NCI-H1417 (cell line): ENCODE data around the gene CRIP3.

Source experiments
- DNase-seq, 3 experiments: peaks; one replicate each; lab custom pipeline; 2025; lab: John Stamatoyannopoulos, UW

Gene CRIP3

GRCh38 chr6:43287717-43288679, 20.6 kb downstream of the CRIP3 start:
- no peak for DNase-seq

DNA sequence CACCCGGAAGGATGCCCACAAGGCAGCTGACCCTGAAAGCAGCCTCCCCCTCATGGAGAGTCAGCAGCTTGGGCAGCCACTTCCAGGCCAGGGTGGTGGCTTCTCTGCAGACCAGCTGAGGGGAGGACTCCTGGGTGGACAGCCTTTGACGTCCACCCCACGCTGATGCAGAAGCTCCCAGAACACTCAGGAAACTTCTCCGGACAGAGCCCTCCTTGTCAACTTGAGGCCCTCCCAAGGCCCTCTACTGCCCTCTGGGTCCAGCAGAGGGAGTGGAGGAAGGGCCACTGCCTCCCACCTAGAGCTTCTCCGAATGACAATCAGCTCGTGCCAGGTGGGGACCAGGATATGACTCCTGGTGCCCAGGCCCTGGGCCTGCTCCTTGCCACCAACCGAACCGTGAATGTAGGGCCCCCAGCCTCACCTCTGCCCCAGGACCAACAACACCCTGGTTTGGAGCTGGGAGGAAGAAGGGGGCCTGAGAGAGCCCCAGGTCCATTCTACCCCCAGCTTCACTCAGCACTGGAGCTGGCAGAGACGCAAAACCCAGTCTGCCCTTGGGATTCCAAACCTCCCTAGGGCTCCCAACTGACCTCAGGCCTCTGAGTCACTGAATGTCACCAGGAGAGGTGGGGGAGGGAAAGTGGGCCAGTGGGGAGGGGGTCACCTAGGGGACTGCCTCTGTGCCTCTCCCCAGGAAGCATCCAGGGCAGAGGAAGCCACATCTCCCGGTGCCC, 21.5 kb downstream of the CRIP3 start:
- no peak for DNase-seq

- no peak for DNase-seq
Observed at GRCh38 chr6:43286456-43286979, 22.1 kb downstream of the CRIP3 start.

GRCh38 chr6:43285832-43286231, 22.8 kb downstream of the CRIP3 start:
- DNase-seq = no peak

DNA sequence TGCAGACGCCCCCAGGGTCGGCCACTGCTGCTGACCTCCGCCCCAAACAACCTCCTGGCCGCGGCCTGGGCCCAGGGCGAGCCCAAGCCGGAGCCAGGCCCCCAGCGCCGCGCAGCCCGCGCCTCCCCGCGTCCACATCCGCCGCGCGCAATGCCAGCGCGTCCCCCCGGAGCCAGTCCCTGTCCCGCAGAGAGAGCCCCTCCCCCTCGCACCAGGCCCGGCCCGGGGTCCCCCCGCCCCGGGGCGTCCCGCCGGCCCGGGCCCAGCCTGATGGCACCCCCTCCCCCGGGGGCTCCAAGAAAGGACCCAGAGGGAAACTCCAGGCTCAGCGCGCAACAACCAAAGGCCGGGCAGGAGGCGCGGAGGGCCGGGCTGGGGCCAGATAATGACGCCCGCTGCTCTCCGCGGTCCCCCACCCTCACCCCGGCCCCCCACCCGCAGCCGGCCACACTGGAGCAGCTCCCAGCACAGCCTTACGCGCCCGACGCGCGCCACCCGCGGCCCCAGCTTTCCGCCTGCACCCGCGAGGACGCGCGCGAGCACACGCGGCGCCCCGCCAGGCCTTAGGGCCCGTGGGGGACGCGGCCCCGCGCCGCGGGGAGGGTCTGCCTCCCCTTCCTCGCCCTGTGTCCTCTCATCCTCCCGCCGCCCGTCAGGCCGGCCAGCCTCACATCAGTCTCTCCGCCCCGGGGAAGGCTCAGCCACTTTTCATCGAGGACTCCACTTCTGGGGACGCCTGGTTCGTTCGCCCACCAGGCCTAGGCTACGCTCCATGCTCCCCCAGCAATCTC, 23.4 kb downstream of the CRIP3 start:
- DNase-seq = no peak

GRCh38 chr6:43283905-43284304, 24.7 kb downstream of the CRIP3 start:
- DNase-seq = no peak

DNA sequence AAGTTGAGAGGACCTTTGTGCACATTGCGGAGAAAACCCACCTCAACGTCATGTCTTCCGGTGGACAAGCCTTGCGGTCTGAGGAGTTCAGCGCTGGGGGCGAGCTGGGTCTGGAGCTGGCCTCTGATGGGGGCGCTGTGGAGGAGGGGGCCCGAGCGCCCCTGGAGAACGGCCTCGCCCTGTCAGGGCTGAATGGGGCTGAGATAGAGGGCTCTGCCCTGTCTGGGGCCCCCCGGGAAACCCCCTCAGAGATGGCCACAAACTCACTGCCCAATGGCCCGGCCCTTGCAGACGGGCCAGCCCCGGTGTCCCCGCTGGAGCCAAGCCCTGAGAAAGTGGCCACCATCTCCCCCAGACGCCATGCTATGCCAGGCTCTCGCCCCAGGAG, 25.1 kb downstream of the CRIP3 start:
- no peak for DNase-seq

GRCh38 chr6:43282636-43283513, 25.8 kb downstream of the CRIP3 start:
- DNase-seq = no peak

DNA sequence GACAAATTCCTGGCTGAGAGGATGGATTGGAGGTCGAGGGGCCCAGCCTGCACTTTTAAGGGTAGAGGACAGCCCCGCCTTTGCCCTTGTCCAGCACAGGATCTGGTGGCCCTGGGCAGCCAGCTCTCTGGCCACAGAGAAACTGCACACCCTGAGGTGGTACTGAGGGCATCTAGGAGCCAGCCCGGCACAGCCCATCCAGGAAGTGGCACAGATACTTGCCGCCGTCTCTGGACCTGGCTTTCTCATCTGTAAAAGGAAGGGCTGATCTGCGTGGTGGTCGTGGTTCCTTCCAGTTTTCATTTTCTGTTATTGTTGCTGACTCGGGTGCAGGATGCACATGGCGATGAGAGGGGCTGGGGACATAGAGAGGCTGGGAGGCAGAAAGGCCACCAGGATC, 26.6 kb downstream of the CRIP3 start:
- DNase-seq = no peak

DNA sequence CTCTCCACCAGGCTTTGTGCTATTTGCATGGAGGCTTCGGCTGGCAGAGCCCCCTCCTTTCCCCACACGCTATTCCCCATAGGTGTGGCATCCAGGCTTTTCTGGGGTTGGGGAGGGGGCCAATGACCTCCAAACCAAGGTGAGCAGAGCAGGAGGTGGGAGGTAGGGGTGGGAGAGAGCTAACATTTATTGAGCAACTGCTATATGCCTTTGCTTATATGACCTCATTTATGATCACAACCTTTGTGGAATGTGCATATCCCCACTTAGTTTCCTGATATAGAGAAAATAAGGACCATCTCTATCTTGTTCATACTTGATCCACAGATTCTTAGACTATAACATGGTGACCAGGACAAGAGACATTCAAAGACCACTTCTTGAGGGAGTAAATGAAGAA, 28.4 kb downstream of the CRIP3 start:
- DNase-seq = no peak

- no peak for DNase-seq
Observed at GRCh38 chr6:43278524-43279078, 30.0 kb downstream of the CRIP3 start.

GRCh38 chr6:43277643-43278523, 30.7 kb downstream of the CRIP3 start:
- no peak for DNase-seq

- DNase-seq = no peak
Observed at GRCh38 chr6:43277306-43277642, 31.4 kb downstream of the CRIP3 start.

- no peak for DNase-seq
Observed at GRCh38 chr6:43276577-43277305, 31.9 kb downstream of the CRIP3 start.

DNA sequence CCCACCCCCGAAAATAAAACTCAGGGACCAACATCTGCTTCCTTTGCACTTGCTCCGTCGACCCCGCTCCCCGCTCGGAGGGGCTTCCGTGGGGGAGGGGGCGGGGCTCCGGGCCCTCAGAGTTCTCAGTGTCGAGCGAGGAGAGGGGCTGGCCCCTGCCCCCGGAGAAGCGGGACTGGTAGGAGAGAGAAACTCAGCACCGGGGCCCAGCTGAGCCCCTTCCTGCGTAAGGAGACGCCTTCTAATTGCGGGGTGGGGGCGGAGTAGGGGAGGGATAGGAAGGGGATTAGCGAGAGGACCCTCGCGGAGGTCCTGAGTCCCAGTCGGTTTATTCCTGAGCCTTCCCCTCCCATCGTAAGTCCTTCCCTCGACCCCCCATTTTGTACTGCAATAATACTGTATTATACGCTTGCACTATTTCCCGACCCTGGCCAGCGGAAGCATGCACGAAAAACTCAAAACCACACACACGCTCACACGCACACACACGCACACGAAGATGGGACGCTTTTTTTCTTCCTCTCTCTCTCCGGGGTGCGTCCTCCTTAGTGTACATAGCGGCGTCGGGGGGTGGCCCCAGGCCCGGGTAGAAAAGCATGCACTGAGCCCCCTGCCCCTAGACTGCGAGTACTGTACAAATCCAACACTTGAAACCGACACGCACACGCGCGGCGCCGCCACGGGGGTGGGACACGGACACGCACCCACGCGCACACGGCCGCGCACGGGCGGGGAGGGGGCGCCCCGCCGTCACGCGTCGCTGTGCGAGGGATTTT, 32.6 kb downstream of the CRIP3 start:
- no peak for DNase-seq

DNA sequence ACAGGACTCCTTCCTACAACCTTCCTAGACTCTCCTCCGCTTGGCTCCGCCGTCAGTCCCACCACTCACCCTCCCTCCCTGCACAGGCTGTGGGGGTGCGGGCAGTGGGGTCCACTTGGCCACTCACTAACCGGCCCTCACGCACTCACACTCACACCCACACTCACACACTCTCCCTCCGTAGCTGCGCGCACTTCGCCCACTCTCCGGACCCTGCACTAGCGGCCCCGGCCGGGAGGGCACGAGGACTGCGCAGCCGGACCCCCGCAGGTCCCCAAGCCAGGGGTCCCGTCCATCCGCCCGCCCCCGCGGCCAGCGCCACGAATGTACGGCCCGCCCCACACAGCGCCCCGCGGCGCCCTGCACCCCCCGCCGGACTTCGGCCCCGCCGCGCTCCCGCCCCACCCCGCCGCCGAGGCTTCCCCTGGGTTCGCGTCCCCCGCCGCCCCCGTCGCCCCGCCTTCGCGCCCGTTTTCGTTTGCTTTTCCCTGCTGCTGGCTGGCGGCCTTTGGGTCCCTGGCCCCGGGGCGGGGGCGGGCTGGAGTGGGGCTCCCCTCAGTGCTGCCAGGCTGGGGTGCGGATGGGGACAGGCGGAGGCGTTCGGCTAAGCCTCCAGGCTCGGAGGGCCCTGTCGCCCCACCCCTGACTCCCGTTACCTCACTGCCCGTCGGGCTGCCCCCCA, 33.6 kb downstream of the CRIP3 start:
- DNase-seq = peak in 1 of 3 experiments; percentile 6

GRCh38 chr6:43274127-43274915, 34.3 kb downstream of the CRIP3 start:
- DNase-seq = no peak
